Measurements from ENCODE around the gene RANBP17.

The RANBP17 gene

GRCh38 chr5:171307789-171308452 is 446.1 kb downstream of the RANBP17 start:
- no peak for DNase-seq

- peak; percentile 98 for DNase-seq
Observed at GRCh38 chr5:171308453-171309275, 446.8 kb downstream of the RANBP17 start, which contains the start of gene TLX3. Gene TLX3 (plus strand): TSS chr5:171309248. CDS start chr5:171309366, 118 bp downstream.

DNA sequence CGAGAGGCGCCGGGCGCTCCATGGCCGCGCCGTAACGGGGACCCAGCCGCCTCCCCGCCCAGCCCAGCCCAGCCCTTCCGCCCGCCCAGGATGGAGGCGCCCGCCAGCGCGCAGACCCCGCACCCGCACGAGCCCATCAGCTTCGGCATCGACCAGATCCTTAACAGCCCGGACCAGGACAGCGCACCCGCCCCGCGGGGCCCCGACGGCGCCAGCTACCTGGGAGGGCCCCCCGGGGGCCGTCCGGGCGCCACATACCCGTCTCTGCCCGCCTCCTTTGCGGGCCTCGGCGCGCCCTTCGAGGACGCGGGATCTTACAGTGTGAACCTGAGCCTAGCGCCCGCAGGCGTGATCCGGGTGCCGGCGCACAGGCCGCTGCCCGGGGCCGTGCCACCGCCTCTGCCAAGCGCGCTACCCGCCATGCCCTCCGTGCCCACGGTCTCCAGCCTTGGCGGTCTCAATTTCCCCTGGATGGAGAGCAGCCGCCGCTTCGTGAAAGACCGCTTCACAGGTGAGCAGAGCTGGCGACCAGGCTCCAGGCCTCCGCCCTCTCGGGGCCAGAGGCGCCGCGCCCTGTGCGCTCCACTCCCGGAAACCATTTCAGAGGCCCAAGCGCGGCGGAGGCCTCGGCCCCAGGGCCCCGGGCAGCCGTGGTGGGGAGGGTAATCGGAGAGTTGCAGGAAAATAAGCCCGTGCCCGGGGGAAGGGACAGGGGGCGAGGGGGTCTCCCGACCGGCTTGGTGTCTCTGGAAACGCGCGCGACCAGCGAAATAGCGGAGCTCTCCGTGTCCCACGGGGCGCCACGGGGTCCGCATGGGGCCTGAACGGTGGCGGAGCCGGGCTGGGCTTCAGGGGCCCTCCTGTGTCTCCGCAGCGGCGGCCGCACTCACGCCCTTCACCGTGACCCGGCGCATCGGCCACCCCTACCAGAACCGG is 447.7 kb downstream of the RANBP17 start:
- no peak for DNase-seq

GRCh38 chr5:171310212-171310818 is 448.5 kb downstream of the RANBP17 start:
- DNase-seq = no peak

DNA sequence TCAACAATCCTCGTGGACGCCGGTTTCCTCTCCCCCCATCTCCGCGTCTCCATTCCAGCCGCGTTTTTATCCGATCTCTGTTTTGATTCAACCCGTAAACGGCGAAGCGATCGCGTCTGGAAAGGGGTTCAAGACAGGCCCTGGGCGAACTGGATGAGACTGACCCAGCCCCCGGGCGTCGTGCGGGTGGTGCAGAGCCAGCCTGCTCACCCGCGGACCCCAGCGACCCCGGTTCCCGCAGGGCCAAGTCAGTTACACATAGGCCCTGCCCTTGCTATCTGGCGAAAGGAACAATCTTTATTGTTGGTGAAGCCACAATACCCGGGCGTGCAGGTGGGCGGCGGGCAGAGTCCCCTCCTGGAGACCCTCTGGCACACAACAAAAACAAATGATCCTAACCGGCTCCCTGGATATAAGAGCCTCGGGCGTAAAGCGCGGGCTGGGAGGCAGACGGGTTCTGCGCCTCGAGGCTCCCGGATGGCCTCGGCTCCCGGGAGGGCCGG is 449.1 kb downstream of the RANBP17 start:
- DNase-seq = no peak

- DNase-seq = no peak
Observed at GRCh38 chr5:171311322-171312077, 449.7 kb downstream of the RANBP17 start.

DNA sequence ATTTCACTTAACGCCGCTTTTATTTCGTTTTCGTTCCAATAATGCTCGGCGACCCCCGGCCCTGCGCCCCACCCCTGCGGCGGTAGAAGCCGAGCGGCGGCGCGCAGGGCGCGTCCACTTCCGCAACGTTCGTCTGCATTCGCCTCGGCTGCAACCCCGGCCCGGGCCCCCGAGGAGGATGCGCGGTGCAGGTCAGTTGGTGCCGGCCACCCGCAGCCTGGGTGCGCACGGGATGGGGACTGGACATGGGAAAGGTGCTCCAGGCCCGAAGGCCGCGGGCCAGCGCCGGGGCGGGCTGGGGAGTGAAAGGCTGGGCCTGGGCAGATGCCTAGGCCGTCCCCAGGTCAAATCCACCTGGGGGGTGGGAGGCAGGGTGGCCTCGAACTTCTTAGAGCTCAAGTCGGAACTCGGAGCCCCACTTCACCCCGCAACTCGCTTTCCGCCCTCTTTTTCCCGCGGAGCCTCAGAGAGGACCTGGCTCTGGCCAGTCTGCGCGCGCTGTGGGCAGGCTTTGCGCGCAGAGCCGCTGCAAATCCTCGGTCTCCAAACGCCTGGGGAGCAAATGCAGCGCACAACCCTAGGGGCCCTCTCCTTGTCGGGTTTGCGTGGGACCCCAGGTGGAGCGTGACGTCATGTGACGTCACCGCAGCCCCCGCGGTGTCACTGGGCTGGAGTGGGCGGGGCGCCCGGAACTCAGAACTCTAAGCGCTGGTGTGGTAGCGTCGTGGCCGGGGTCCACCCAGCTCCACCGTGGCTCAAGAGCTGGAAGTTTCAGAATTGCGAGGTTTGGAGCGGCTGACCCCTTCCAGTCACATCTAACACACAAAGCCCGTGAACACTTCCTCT is 450.5 kb downstream of the RANBP17 start:
- no peak for DNase-seq

- DNase-seq = no peak
Observed at GRCh38 chr5:171313481-171314206, 451.8 kb downstream of the RANBP17 start.

DNA sequence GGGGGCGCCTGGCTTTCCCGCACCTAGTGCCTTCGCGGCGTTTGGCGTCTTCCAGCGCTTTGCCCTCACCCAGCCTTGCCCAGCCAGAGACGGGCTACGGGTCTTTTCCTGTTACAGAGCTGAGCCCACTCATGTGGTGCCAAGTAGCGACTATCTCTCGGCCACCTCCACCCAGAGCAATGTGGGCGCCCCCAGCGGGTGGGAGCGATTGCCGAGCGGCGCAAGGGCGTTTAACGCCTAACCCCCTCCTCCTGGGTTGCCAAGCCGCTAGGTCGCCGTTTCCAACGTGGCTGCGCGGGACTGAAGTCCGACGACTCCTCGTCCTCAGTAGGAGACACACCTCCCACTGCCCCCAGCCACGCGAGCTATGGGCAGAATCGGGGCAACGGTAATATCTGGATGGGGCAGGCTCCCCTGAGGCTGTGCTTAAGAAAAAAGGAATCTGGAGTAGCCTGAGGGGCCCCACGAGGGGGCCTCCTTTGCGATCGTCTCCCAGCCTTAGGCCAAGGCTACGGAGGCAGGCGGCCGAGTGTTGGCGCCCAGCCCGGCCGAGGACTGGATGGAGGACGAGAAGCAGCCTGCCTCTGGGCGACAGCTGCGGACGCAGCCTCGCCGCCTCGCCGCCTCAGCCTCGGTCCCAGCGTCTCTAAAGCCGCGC is 453.0 kb downstream of the RANBP17 start:
- no peak for DNase-seq

GRCh38 chr5:171315386-171315891 is 453.6 kb downstream of the RANBP17 start:
- no peak for DNase-seq

DNA sequence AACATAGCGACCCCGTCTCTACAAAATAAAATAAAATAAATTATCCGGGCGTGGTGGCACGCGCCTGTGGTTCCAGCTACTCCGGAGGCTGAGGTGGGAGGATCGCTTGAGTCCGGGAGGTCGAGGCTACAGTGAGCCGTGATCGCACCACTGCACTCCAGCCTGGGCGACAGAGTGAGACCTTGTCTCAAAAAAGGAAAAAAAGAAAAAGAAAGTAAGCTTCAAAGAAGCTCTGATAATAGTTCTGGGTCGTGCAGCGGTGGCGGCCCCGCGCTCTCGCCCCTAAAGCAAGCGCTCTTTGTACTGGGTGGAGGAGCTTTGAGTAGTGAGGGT is 454.1 kb downstream of the RANBP17 start:
- no peak for DNase-seq

DNA sequence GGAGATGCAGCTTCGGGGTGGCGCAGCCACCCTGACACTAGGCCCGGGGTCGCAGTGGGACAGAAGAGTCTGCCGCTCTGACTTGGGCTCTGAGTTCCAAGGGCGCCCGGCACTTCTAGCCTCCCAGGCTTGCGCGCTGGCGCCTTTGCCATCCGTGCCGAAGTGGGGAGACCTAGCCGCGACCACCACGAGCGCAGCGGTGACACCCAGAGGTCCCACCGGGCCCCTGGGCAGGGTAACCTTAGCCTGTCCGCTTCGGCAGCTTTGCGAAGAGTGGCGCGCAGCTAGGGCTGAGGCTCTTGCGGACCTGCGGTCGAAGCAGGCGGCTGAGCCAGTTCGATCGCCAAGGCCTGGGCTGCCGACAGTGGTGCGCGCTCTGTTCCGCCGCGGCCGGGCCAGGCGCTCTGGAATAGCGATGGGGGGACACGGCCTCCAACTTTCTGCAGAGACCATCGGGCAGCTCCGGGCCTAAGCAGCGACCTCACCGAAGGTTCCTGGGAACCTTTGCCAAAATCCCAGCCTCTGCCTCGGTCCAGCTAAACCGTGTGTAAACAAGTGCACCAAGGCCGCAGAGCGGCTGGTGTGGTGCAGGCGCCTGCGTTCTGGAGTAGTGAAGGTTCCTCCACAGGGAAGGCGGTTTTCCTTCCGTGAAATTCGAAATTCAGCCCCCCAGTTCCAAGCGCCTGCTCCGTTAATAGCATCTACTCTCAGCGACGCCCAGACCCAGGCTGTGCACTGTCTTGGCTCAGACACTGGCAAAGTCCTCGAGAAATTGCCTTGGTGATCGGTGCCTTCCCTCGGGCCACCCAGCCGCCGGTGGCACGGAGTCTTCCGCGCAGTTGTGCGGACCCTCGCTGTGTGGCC is 454.7 kb downstream of the RANBP17 start:
- no peak for DNase-seq

- DNase-seq = no peak
Observed at GRCh38 chr5:171317230-171317629, 455.4 kb downstream of the RANBP17 start.

- DNase-seq = no peak
Observed at GRCh38 chr5:171318026-171318425, 456.2 kb downstream of the RANBP17 start.

- DNase-seq = no peak
Observed at GRCh38 chr5:171321447-171321846, 459.6 kb downstream of the RANBP17 start.

DNA sequence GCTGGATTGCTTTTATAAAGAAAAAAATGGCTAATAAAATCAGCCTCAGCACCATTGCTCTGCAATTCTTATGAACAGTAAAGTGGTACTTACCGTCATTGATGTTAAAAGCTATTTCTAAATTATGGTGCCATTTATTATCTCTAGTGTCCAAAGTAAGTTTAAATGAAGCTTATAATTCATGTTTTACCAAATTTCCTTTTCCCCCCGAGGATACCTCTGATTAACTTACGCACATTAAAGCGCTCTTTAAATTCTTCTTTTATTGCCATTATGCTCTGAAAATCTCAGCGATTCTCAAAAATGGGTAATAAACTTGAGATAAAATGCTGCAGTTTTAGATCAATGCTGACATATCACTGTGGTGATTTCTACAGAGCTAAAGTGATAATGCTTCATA is 460.7 kb downstream of the RANBP17 start:
- DNase-seq = no peak

DNA sequence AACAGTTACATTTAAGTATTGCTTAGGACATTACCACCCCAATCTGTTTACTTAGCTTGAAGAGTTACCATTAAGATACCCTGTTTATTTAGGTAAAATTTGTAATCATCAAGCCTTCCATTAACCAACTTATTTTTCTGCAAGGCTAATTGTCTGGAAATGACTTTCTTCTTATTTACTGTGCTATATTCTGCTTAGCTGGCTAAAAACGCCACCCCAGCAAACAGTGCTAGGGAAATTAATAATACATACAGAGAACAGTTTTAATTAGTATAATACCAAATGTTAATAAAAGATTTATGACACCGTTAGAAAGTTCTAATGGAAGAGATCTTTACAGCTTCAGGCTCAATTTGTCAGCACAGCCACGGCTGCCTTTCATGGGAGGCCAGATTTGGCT is 461.2 kb downstream of the RANBP17 start:
- DNase-seq = no peak

All from NCI-H446 treated with DMSO at 0.1 percent for 48 hours (cell line).